ENCODE data around the gene PIAS2.

- no peak for TF ChIP-seq BHLHE40 (IDR thresholded peaks at IDR 0.05; ENCODE audit: borderline replicate concordance)
- no peak for TF ChIP-seq NFRKB (IDR thresholded peaks at IDR 0.05)
- TF ChIP-seq TARDBP (IDR thresholded peaks at IDR 0.05) = no peak
- TF ChIP-seq SP1 (IDR thresholded peaks at IDR 0.05) = no peak
- no peak for TF ChIP-seq ARNT (IDR thresholded peaks at IDR 0.05)
- no peak for TF ChIP-seq FOXM1 (IDR thresholded peaks at IDR 0.05; ENCODE audit: borderline replicate concordance)
- TF ChIP-seq CTBP1 (IDR thresholded peaks at IDR 0.05; ENCODE audit: borderline replicate concordance) = no peak
- TF ChIP-seq FOXA1 (IDR thresholded peaks at IDR 0.05) = no peak
- TF ChIP-seq PKNOX1 (IDR thresholded peaks at IDR 0.05) = no peak
Observed at GRCh38 chr18:46942646-46943045, 25.3 kb upstream of the PIAS2 start.
